Mammary epithelial cell (primary cell): Measurements from ENCODE around the gene FAM114A1.

Experiments
- CTCF ChIP-seq, 2 donors: IDR thresholded peaks in 1 of 2; conservative IDR thresholded peaks in 1 of 2; 2 replicates each; pipeline ENCODE4 v1.5.1; 2011 to 2012; ENCODE audit warnings: inconsistent platforms in 2 of 2, low read length in 2 of 2, mild to moderate bottlenecking in 2 of 2, control low read depth in 1 of 2, low read depth in 1 of 2; ENCODE audit not compliant: insufficient read depth in 1 of 2; ENCODE audit errors: extremely low read depth in 1 of 2
- EZH2 ChIP-seq: IDR thresholded peaks from 2 replicates; pipeline ENCODE4 v1.6.1; 2012; ENCODE audit warnings: low read length, inconsistent platforms, borderline replicate concordance

- TF ChIP-seq EZH2 (no peak), CTCF (conservative IDR thresholded peaks at IDR 0.05 in 1 of 2, IDR thresholded peaks at IDR 0.05 in 1 of 2; ENCODE audit: extremely low read depth in 1 of 2, insufficient read depth in 1 of 2, low read depth in 1 of 2, low read length in 2 of 2) (no peak)
Observed at GRCh38 chr4:38965866-38966265, 98.3 kb downstream of the FAM114A1 start.
